GM12878 (cell line): ENCODE results near the gene DPYSL3. TPM values are rescaled to one million over a fixed set of nuclear protein-coding genes. Genes with fewer than 3 reads are reported as not detected.

Source experiments
- ATAC-seq: fragments of 200-7000 bp; cut with Tn5 transposase; 3 replicates; pipeline ENCODE4 v1.9.1; 2020; ENCODE audit warnings: mild to moderate bottlenecking, moderate library complexity
- BruUV-seq: library from RNA; stranded (reverse); fragments of 400-500 nt; replicated peaks from 2 replicates; lab custom pipeline; 2021; lab: Mats Ljungman, UMichigan
- CTCF ChIA-PET: fragments of 300-600 bp; sonication (Branson Sonifier 250); formaldehyde crosslinking; extraction: SDS; loops from one replicate; lab custom pipeline; 2021; ENCODE audit warnings: inconsistent platforms; lab: Yijun Ruan, JAX
- POLR2A ChIA-PET: fragments of 350-600 bp; formaldehyde crosslinking; extraction: SDS; loops from one replicate; lab custom pipeline; 2021; ENCODE audit warnings: inconsistent platforms; lab: Charles Lee
- RAD21 ChIA-PET: fragments of 300-600 bp; sonication (Branson Sonifier 250); formaldehyde crosslinking; loops from one replicate; lab custom pipeline; 2023; ENCODE audit warnings: antibody characterized with exemption; ENCODE audit not compliant: unreplicated experiment; lab: Charles Lee
- SMC1A ChIA-PET: fragments of 300-600 bp; sonication (Branson Sonifier 250); formaldehyde crosslinking; loops from one replicate; lab custom pipeline; 2023; ENCODE audit not compliant: unreplicated experiment, uncharacterized antibody; lab: Charles Lee
- DNase-seq: peaks from one replicate; pipeline ENCODE4 v3.0.0-alpha.2; 2011; ENCODE audit warnings: low read depth, low spot score
- FAIRE-seq: peaks from 3 replicates; lab custom pipeline; 2011; peaks lifted over from hg19 to GRCh38; lab: Jason Lieb, UNC
- H2AFZ ChIP-seq: 2 replicates; pipeline ENCODE4 v1.6.0; 2011; ENCODE audit warnings: low read depth, low read length, control low read depth; ENCODE audit not compliant: control insufficient read depth
- H3K27ac ChIP-seq: 2 replicates; pipeline ENCODE4 v1.5.1; 2011; ENCODE audit warnings: control low read depth; ENCODE audit not compliant: control insufficient read depth, insufficient read depth
- H3K27me3 ChIP-seq, 2 experiments: replicated peaks in 1 of 2; 2 replicates each; pipeline versions ENCODE4 v1.6.0 to v1.6.1; 2011; ENCODE audit warnings: low read length in 1 of 2; ENCODE audit not compliant: control insufficient read depth in 2 of 2, insufficient read depth in 2 of 2
- H3K36me3 ChIP-seq, 2 experiments: 2 replicates each; pipeline ENCODE4 v1.5.1; 2011; ENCODE audit warnings: low read length in 1 of 2; ENCODE audit not compliant: control insufficient read depth in 2 of 2, insufficient read depth in 2 of 2
- H3K4me1 ChIP-seq: 2 replicates; pipeline ENCODE4 v1.6.1; 2011; ENCODE audit warnings: mild to moderate bottlenecking, low read length, moderate library complexity, mixed read lengths; ENCODE audit not compliant: control insufficient read depth, insufficient read depth
- H3K4me2 ChIP-seq: 2 replicates; pipeline ENCODE4 v1.6.0; 2011; ENCODE audit warnings: control low read depth; ENCODE audit not compliant: control insufficient read depth, insufficient read depth
- H3K4me3 ChIP-seq: fragments of 200-600 bp; sonication (generic); 2 replicates; pipeline ENCODE4 v1.5.1; 2016
- H3K79me2 ChIP-seq: 2 replicates; pipeline ENCODE4 v1.6.0; 2011; ENCODE audit warnings: low read length; ENCODE audit not compliant: control insufficient read depth, insufficient read depth
- H3K9ac ChIP-seq: 2 replicates; pipeline ENCODE4 v1.8.0; 2011; ENCODE audit warnings: low read length, control low read depth, mixed read lengths; ENCODE audit not compliant: control insufficient read depth, insufficient read depth
- H3K9me3 ChIP-seq: replicated peaks from 3 replicates; pipeline ENCODE4 v1.5.1; 2011; ENCODE audit warnings: mild to moderate bottlenecking, low read length; ENCODE audit not compliant: control insufficient read depth, insufficient read depth
- H4K20me1 ChIP-seq: 2 replicates; pipeline ENCODE4 v1.6.0; 2011; ENCODE audit not compliant: control insufficient read depth, insufficient read depth
- KDM1A ChIP-seq: fragments of 200-600 bp; sonication (generic); IDR thresholded peaks from 2 replicates; pipeline ENCODE4 v1.6.1; 2016; ENCODE audit warnings: borderline replicate concordance
- RAD51 ChIP-seq: fragments of 450-650 bp; IDR thresholded peaks from 2 replicates; pipeline ENCODE4 v1.6.1; 2016; ENCODE audit warnings: moderate library complexity, mild to moderate bottlenecking, inconsistent platforms
- WGBS: methylation state at CpG from one replicate; pipeline ENCODE4 v1.1.6; 2016; ENCODE audit warnings: low lambda C conversion rate; ENCODE audit not compliant: insufficient replicate concordance, insufficient coverage; ENCODE audit errors: missing lambda C conversion rate; 5-methylcytosine and 5-hydroxymethylcytosine counted together
- in situ Hi-C: fragments of 300-500 bp; cut with MboI; formaldehyde crosslinking; loops from 9 replicates; pipeline ENCODE4 v1.14.3; 2018; ENCODE audit warnings: mixed read lengths
- intact Hi-C: fragments of 100-400 bp; cut with micrococcal nuclease; formaldehyde crosslinking; loops from one replicate; pipeline ENCODE4 v1.14.2; 2022; ENCODE audit not compliant: unreplicated experiment
- polyA plus RNA-seq, 11 experiments: library from polyadenylated mRNA; depleted of rRNA in 4 of 11; unstranded in 6 of 11; stranded (reverse) in 5 of 11; fragments of >200 nt; fragmentation: Nextera tagmentation in 4 of 11; fragmentation: Illumina TruSeq in 1 of 11; extraction: Ambion mirVana in 4 of 11; extraction: Trizol in 1 of 11; gene quantifications; 1 replicate in 1 of 11; 2 replicates in 10 of 11; pipeline versions ENCODE4 v1.2.1 to v1.2.3, GENCODE V29; 2011 to 2016; ENCODE audit warnings: inconsistent platforms in 2 of 11, missing spikeins in 2 of 11, low read depth in 1 of 11
- total RNA-seq, 4 experiments: library from RNA; depleted of rRNA in 3 of 4; stranded (reverse); fragments of >200 nt in 3 of 4; fragmentation: Illumina TruSeq in 1 of 4; extraction: Trizol in 1 of 4; gene quantifications; 2 replicates each; pipeline versions ENCODE4 v1.2.1 to v1.2.3, GENCODE V29; 2013 to 2021
- TF ChIP-seq, protein P1 (sequence below): IDR thresholded peaks from 2 replicates; pipeline ENCODE4 v1.6.1; 2012; ENCODE audit warnings: improper control_type of control experiment, low read depth, low read length; ENCODE audit not compliant: insufficient replicate concordance
- TF ChIP-seq, protein P2 (sequence below): fragments of 450-650 bp; IDR thresholded peaks from 2 replicates; pipeline ENCODE4 v1.6.1; 2018; ENCODE audit warnings: borderline replicate concordance, mild to moderate bottlenecking; ENCODE audit not compliant: partially characterized antibody
- TF ChIP-seq, protein P3 (sequence below): IDR thresholded peaks from 2 replicates; pipeline ENCODE4 v1.6.1; 2011; ENCODE audit warnings: low read depth, low read length, improper control_type of control experiment, borderline replicate concordance

The DPYSL3 gene
- total and polyA plus RNA-seq, 10 of the 15 experiments (the other 5 are each of a cell fraction or from before 2014, with no cell fraction given): 0.08 to 1.5 (median 0.45) TPM; not detected in 1

DNA sequence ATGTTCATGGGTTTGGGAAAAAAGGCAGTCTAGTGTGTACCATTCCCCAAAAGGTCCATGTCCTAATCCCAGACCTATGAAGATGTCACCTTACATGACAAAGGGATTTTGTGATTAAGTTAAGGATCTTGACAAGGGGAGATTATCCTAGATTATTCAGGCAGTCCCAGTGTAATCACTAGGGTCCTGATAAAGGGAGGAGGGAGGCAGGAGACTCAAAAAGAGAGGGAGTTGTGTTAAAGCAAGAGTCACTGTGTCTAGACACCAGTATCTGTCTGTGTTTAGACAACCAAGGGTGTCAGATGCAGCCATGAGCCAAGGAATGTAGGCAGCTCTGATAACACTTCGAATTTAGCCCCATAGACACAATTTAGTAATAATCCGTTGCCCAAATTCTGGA lies 49.5 kb downstream of the DPYSL3 start (continued):
- TF ChIP-seq, protein P1, sequence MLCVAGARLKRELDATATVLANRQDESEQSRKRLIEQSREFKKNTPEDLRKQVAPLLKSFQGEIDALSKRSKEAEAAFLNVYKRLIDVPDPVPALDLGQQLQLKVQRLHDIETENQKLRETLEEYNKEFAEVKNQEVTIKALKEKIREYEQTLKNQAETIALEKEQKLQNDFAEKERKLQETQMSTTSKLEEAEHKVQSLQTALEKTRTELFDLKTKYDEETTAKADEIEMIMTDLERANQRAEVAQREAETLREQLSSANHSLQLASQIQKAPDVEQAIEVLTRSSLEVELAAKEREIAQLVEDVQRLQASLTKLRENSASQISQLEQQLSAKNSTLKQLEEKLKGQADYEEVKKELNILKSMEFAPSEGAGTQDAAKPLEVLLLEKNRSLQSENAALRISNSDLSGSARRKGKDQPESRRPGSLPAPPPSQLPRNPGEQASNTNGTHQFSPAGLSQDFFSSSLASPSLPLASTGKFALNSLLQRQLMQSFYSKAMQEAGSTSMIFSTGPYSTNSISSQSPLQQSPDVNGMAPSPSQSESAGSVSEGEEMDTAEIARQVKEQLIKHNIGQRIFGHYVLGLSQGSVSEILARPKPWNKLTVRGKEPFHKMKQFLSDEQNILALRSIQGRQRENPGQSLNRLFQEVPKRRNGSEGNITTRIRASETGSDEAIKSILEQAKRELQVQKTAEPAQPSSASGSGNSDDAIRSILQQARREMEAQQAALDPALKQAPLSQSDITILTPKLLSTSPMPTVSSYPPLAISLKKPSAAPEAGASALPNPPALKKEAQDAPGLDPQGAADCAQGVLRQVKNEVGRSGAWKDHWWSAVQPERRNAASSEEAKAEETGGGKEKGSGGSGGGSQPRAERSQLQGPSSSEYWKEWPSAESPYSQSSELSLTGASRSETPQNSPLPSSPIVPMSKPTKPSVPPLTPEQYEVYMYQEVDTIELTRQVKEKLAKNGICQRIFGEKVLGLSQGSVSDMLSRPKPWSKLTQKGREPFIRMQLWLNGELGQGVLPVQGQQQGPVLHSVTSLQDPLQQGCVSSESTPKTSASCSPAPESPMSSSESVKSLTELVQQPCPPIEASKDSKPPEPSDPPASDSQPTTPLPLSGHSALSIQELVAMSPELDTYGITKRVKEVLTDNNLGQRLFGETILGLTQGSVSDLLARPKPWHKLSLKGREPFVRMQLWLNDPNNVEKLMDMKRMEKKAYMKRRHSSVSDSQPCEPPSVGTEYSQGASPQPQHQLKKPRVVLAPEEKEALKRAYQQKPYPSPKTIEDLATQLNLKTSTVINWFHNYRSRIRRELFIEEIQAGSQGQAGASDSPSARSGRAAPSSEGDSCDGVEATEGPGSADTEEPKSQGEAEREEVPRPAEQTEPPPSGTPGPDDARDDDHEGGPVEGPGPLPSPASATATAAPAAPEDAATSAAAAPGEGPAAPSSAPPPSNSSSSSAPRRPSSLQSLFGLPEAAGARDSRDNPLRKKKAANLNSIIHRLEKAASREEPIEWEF: no peak
- no peak for TF ChIP-seq KDM1A
- TF ChIP-seq RAD51: no peak

DNA sequence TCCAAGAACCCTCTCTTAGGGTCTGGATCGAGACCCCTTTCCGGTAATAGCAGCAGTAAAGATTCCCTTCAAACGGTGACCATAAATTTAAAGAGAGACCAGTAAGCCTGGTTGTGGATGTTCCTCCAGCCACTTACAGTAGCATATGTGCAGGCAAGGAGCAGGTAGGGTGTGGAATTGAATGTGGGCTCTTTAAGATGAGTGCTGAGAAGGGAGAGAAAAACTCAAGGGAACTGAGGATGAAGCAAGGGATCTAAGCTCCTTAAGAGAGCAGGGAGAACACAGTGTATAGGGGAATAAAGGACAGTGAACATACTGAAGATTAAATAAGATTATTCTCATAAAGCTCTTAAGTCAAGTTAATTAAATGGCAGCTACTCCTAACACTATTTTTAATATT lies 51.3 kb downstream of the DPYSL3 start:
- H3K9ac ChIP-seq: no peak overlapping the region
- ATAC-seq: no peak
- H2AFZ ChIP-seq: no peak overlapping the region
- CTCF ChIA-PET: interaction anchor here (0.7 to 3.4 kb wide), 3 partner anchors 12 to 100 kb away, joined by 3 to 9 read pairs (median 4); no protein-coding TSS in a partner anchor
- DNase-seq: no peak
- H3K4me3 ChIP-seq: no peak overlapping the region
- WGBS: 59% methylated on average over 3 of the region's 3 CpGs
- no peak overlapping the region for H3K4me2 ChIP-seq
- RAD21 ChIA-PET: no interaction called here
- intact Hi-C loops (loop anchor here (10.0 kb wide), 1 partner anchor 366 kb away; no protein-coding TSS in a partner anchor), in situ Hi-C loops (no loop called here)
- H4K20me1 ChIP-seq: no peaks in the 10 kb centered on the region
- H3K27me3 ChIP-seq: no peaks in the 10 kb centered on the region; a peak in 1 of 4 replicates
- no peaks in the 10 kb centered on the region for H3K36me3 ChIP-seq
- POLR2A ChIA-PET: no interaction called here
- no peaks in the 10 kb centered on the region for H3K79me2 ChIP-seq
- no peaks in the 10 kb centered on the region for H3K9me3 ChIP-seq
- TF ChIP-seq, protein P2, sequence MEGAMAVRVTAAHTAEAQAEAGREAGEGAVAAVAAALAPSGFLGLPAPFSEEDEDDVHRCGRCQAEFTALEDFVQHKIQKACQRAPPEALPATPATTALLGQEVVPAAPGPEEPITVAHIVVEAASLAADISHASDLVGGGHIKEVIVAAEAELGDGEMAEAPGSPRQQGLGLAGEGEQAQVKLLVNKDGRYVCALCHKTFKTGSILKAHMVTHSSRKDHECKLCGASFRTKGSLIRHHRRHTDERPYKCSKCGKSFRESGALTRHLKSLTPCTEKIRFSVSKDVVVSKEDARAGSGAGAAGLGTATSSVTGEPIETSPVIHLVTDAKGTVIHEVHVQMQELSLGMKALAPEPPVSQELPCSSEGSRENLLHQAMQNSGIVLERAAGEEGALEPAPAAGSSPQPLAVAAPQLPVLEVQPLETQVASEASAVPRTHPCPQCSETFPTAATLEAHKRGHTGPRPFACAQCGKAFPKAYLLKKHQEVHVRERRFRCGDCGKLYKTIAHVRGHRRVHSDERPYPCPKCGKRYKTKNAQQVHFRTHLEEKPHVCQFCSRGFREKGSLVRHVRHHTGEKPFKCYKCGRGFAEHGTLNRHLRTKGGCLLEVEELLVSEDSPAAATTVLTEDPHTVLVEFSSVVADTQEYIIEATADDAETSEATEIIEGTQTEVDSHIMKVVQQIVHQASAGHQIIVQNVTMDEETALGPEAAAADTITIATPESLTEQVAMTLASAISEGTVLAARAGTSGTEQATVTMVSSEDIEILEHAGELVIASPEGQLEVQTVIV: no peak
- TF ChIP-seq, protein P3, sequence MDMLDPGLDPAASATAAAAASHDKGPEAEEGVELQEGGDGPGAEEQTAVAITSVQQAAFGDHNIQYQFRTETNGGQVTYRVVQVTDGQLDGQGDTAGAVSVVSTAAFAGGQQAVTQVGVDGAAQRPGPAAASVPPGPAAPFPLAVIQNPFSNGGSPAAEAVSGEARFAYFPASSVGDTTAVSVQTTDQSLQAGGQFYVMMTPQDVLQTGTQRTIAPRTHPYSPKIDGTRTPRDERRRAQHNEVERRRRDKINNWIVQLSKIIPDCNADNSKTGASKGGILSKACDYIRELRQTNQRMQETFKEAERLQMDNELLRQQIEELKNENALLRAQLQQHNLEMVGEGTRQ: no peak
- no peak for FAIRE-seq
- H3K27ac ChIP-seq: no peak overlapping the region
- no peaks in the 10 kb centered on the region for H3K4me1 ChIP-seq
- no TSS peak for BruUV-seq
- SMC1A ChIA-PET: interaction anchor here (0.6 to 1.4 kb wide), 2 partner anchors 24 to 322 kb away, joined by 3 to 4 read pairs; no protein-coding TSS in a partner anchor
